IMR-90 (cell line): ENCODE measurements around the gene TACC2. TPM values are rescaled to one million over a fixed set of nuclear protein-coding genes. Genes with fewer than 3 reads are reported as not detected.

Experiments used
- ATAC-seq: fragments of 200-7000 bp; cut with Tn5 transposase; 2 replicates; pipeline ENCODE4 v1.9.1; 2020; ENCODE audit warnings: low read depth, mild to moderate bottlenecking, moderate library complexity
- BruUV-seq: library from RNA; stranded (reverse); fragments of 400-500 nt; replicated peaks from 2 replicates; lab custom pipeline; 2021; lab: Mats Ljungman, UMichigan
- CTCF ChIA-PET: fragments of 300-600 bp; formaldehyde crosslinking; extraction: SDS; loops from one replicate; lab custom pipeline; 2021; ENCODE audit warnings: antibody characterized with exemption; lab: Yijun Ruan, JAX
- POLR2A ChIA-PET: fragments of 300-600 bp; sonication (Branson Sonifier 250); formaldehyde crosslinking; loops from one replicate; lab custom pipeline; 2022; ENCODE audit warnings: antibody characterized with exemption; ENCODE audit not compliant: unreplicated experiment; lab: Charles Lee
- DNase-seq: peaks from one replicate; pipeline ENCODE4 v3.0.0; 2013
- H2AFZ ChIP-seq: replicated peaks from 2 replicates; pipeline ENCODE3; 2013; ENCODE audit warnings: low read length, mild to moderate bottlenecking; ENCODE audit not compliant: poor library complexity
- H2AK5ac ChIP-seq: 2 replicates; pipeline ENCODE4 v1.6.1; 2013; ENCODE audit warnings: low read depth, low read length, inconsistent platforms
- H2AK9ac ChIP-seq: replicated peaks from 2 replicates; pipeline ENCODE3; 2013; ENCODE audit warnings: mild to moderate bottlenecking, low read depth, low read length, moderate library complexity; ENCODE audit not compliant: poor library complexity
- H2BK120ac ChIP-seq: 2 replicates; pipeline ENCODE4 v1.6.1; 2013; ENCODE audit warnings: low read depth, low read length, inconsistent platforms
- H2BK15ac ChIP-seq: 3 replicates; pipeline ENCODE4 v1.6.1; 2013; ENCODE audit warnings: low read depth, low read length, inconsistent platforms
- H2BK20ac ChIP-seq: 2 replicates; pipeline ENCODE4 v1.6.1; 2013; ENCODE audit warnings: low read depth, mild to moderate bottlenecking, inconsistent platforms, low read length, moderate library complexity
- H2BK5ac ChIP-seq: 2 replicates; pipeline ENCODE4 v1.6.1; 2013; ENCODE audit warnings: mild to moderate bottlenecking, low read depth, low read length, inconsistent platforms; ENCODE audit not compliant: poor library complexity, severe bottlenecking
- H3K14ac ChIP-seq: replicated peaks from 2 replicates; pipeline ENCODE4 v1.6.1; 2013; ENCODE audit warnings: low read depth, low read length, inconsistent platforms
- H3K18ac ChIP-seq: 2 replicates; pipeline ENCODE4 v1.6.1; 2013; ENCODE audit warnings: low read depth, low read length, control low read depth
- H3K23ac ChIP-seq: 2 replicates; pipeline ENCODE4 v1.6.1; 2013; ENCODE audit warnings: low read depth, low read length, inconsistent platforms
- H3K27ac ChIP-seq: 2 replicates; pipeline ENCODE4 v1.5.1; 2013; ENCODE audit warnings: mild to moderate bottlenecking, control low read depth, low read length; ENCODE audit not compliant: insufficient read depth
- H3K27me3 ChIP-seq: 2 replicates; pipeline ENCODE4 v1.6.1; 2013; ENCODE audit warnings: low read length; ENCODE audit not compliant: control insufficient read depth, insufficient read depth
- H3K36me3 ChIP-seq: 2 replicates; pipeline ENCODE4 v1.6.1; 2013; ENCODE audit warnings: low read length, mixed read lengths; ENCODE audit not compliant: control insufficient read depth, insufficient read depth
- H3K4ac ChIP-seq: 2 replicates; pipeline ENCODE4 v1.6.1; 2013; ENCODE audit warnings: low read depth, low read length, inconsistent platforms
- H3K4me1 ChIP-seq: 2 replicates; pipeline ENCODE4 v1.6.1; 2013; ENCODE audit warnings: low read length, mixed read lengths; ENCODE audit not compliant: control insufficient read depth, insufficient read depth
- H3K4me2 ChIP-seq: 2 replicates; pipeline ENCODE4 v1.6.1; 2013; ENCODE audit warnings: low read depth, mild to moderate bottlenecking, control low read depth, low read length, moderate library complexity
- H3K4me3 ChIP-seq: 2 replicates; pipeline ENCODE4 v1.5.1; 2013; ENCODE audit warnings: low read depth, mild to moderate bottlenecking, control low read depth, low read length, moderate library complexity; ENCODE audit not compliant: insufficient read depth
- H3K56ac ChIP-seq: 2 replicates; pipeline ENCODE4 v1.6.1; 2013; ENCODE audit warnings: low read length, inconsistent platforms; ENCODE audit not compliant: insufficient read depth; ENCODE audit errors: extremely low read depth
- H3K79me1 ChIP-seq, 2 experiments: 2 replicates each; pipeline ENCODE4 v1.6.1; 2013; ENCODE audit warnings: low read length in 2 of 2, inconsistent platforms in 1 of 2, low read depth in 1 of 2
- H3K9ac ChIP-seq: 2 replicates; pipeline ENCODE4 v1.6.1; 2013; ENCODE audit warnings: low read depth, low read length, control low read depth
- H3K9me1 ChIP-seq: 2 replicates; pipeline ENCODE4 v1.6.1; 2013; ENCODE audit warnings: low read length, inconsistent platforms; ENCODE audit not compliant: insufficient read depth
- H3K9me3 ChIP-seq: 2 replicates; pipeline ENCODE4 v1.6.1; 2013; ENCODE audit warnings: low read length; ENCODE audit not compliant: control insufficient read depth, insufficient read depth
- H4K20me1 ChIP-seq: 2 replicates; pipeline ENCODE4 v1.6.1; 2013; ENCODE audit warnings: low read length, inconsistent platforms; ENCODE audit not compliant: insufficient read depth
- H4K5ac ChIP-seq: 2 replicates; pipeline ENCODE4 v1.6.1; 2013; ENCODE audit warnings: mild to moderate bottlenecking, low read depth, low read length, control low read depth
- H4K8ac ChIP-seq, 2 experiments: 2 replicates each; pipeline ENCODE4 v1.6.1; 2013; ENCODE audit warnings: low read depth in 2 of 2, low read length in 2 of 2, control low read depth in 1 of 2, inconsistent platforms in 1 of 2
- H4K91ac ChIP-seq: 2 replicates; pipeline ENCODE4 v1.6.1; 2013; ENCODE audit warnings: low read depth, low read length, inconsistent platforms; ENCODE audit not compliant: insufficient read depth
- BHLHE40 ChIP-seq: fragments of 150-350 bp; IDR thresholded peaks from 2 replicates; pipeline ENCODE4 v1.6.1; 2016; ENCODE audit warnings: mild to moderate bottlenecking, low read depth, low read length
- CEBPB ChIP-seq: IDR thresholded peaks from 2 replicates; pipeline ENCODE4 v1.6.1; 2012; ENCODE audit warnings: low read depth, low read length, improper control_type of control experiment
- CHD1 ChIP-seq: IDR thresholded peaks from 2 replicates; pipeline ENCODE4 v1.6.1; 2012; ENCODE audit warnings: low read depth, low read length, improper control_type of control experiment
- MXI1 ChIP-seq: IDR thresholded peaks from 2 replicates; pipeline ENCODE4 v1.6.1; 2012; ENCODE audit warnings: low read depth, mild to moderate bottlenecking, low read length, moderate library complexity, borderline replicate concordance
- NFE2L2 ChIP-seq: fragments of 150-350 bp; IDR thresholded peaks from 2 replicates; pipeline ENCODE4 v1.6.1; 2016; ENCODE audit warnings: low read depth, mild to moderate bottlenecking, low read length
- POLR2A ChIP-seq: IDR thresholded peaks from 2 replicates; pipeline ENCODE4 v1.6.1; 2012; ENCODE audit warnings: mild to moderate bottlenecking, low read depth, low read length
- RAD21 ChIP-seq: IDR thresholded peaks from 2 replicates; pipeline ENCODE4 v1.6.1; 2012; ENCODE audit warnings: low read length, improper control_type of control experiment
- RCOR1 ChIP-seq: IDR thresholded peaks from 2 replicates; pipeline ENCODE4 v1.6.1; 2012; ENCODE audit warnings: mild to moderate bottlenecking, low read length, improper control_type of control experiment; ENCODE audit not compliant: insufficient replicate concordance
- RFX5 ChIP-seq: IDR thresholded peaks from 2 replicates; pipeline ENCODE4 v1.8.0; 2012; ENCODE audit warnings: low read depth, mild to moderate bottlenecking, low read length, moderate library complexity
- WGBS, 2 experiments: methylation state at CpG; one replicate each; pipeline versions ENCODE4 v1.1.5 to v1.1.7; 2013; ENCODE audit warnings: missing lambda C conversion rate in 2 of 2; ENCODE audit not compliant: insufficient read length in 1 of 2; ENCODE audit errors: extremely low coverage in 2 of 2; 5-methylcytosine and 5-hydroxymethylcytosine counted together
- dilution Hi-C: fragments of 300-500 bp; cut with HindIII; formaldehyde crosslinking; loops from one replicate; pipeline ENCODE4 v1.14.3; 2018; ENCODE audit warnings: low sequenced_read_pairs; ENCODE audit not compliant: unreplicated experiment
- in situ Hi-C: fragments of 300-500 bp; cut with MboI; formaldehyde crosslinking; loops from 3 replicates; pipeline ENCODE4 v1.14.3; 2019; ENCODE audit warnings: low sequenced_read_pairs, inconsistent platforms, mixed read lengths
- intact Hi-C: fragments of 100-400 bp; cut with micrococcal nuclease; formaldehyde crosslinking; loops from 2 replicates; pipeline ENCODE4 v1.10.0; 2022
- polyA plus RNA-seq, 3 experiments: library from polyadenylated mRNA; depleted of rRNA; stranded (reverse); fragments of >200 nt; gene quantifications; 2 replicates each; pipeline ENCODE4 v1.2.3, GENCODE V29; 2012; ENCODE audit warnings: low replicate concordance in 1 of 3
- total RNA-seq: library from RNA; depleted of rRNA; stranded (reverse); fragments of >200 nt; gene quantifications from 2 replicates; pipeline ENCODE4 v1.2.3, GENCODE V29; 2012

Gene TACC2
- total and polyA plus RNA-seq, 2 of the 4 experiments (the other 2 are of a cell fraction) = 2.9 to 15.4 TPM

DNA sequence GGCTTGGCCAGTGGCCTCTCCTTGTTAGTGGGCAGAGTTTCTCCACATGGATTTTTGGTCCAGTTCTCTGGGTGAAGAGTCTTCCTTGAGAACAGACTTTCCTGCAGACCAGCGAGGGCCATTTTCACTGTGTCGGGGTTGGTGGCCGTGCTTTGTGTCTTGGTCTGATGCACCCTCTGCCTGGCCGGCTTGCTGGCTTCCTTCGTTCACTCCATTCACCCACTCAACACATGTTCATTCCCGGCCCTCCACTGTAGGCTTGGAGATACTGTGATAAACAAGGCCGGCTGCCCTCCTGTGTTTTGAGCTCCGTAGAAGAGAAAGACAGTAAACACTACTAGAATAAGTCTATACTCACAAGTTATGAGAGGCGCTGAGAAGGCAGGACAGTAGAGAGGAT, 205.3 kb downstream of the TACC2 start:
- H3K23ac ChIP-seq = no peak overlapping the region
- dilution Hi-C loops (no loop called here), in situ Hi-C loops (no loop called here), intact Hi-C loops (no loop called here)
- CTCF ChIA-PET = interaction anchor here (0.6 kb wide), 1 partner anchor 231 kb away, joined by 4 read pairs; no protein-coding TSS in a partner anchor
- no peak overlapping the region for H3K4me2 ChIP-seq
- no peak overlapping the region for H4K8ac ChIP-seq
- H2BK15ac ChIP-seq = no peak overlapping the region
- no peak overlapping the region for H2BK120ac ChIP-seq
- H3K36me3 ChIP-seq = peaks cover 2% of the 10 kb centered on the region; the same call in 1 of the 2 replicates
- no peaks in the 10 kb centered on the region for H3K9me3 ChIP-seq
- no CpG with 5 or more reads among the region's 9 CpGs for WGBS, 2 experiments
- no peak overlapping the region for H4K91ac ChIP-seq
- no peak overlapping the region for H3K9ac ChIP-seq
- H3K14ac ChIP-seq = no peak overlapping the region
- peaks cover 9 to 36% of the 10 kb centered on the region in 2 experiments for H3K79me1 ChIP-seq
- no TSS peak for BruUV-seq
- DNase-seq (no peak), ATAC-seq (no peak)
- no peak overlapping the region for H3K4me3 ChIP-seq
- H3K9me1 ChIP-seq = no peaks in the 10 kb centered on the region
- no peak overlapping the region for H3K56ac ChIP-seq
- no peak overlapping the region for H2AK5ac ChIP-seq
- H2AFZ ChIP-seq = no peak overlapping the region
- no peak overlapping the region for H4K5ac ChIP-seq
- TF ChIP-seq POLR2A (no peak), BHLHE40 (no peak), MXI1 (no peak), CEBPB (no peak), NFE2L2 (no peak), RCOR1 (no peak), RFX5 (no peak), CHD1 (no peak), RAD21 (no peak)
- no peak overlapping the region for H2BK20ac ChIP-seq
- H2BK5ac ChIP-seq = no peak overlapping the region
- H3K27me3 ChIP-seq = no peaks in the 10 kb centered on the region
- peaks cover 3% of the 10 kb centered on the region; the same call in 1 of the 2 replicates for H4K20me1 ChIP-seq
- no peaks in the 10 kb centered on the region for H3K4me1 ChIP-seq
- H2AK9ac ChIP-seq = no peak overlapping the region
- no peak overlapping the region for H3K18ac ChIP-seq
- H3K27ac ChIP-seq = no peak overlapping the region
- no peak overlapping the region for H3K4ac ChIP-seq
- POLR2A ChIA-PET = no interaction called here
